ENCODE results near the gene KRTDAP. TPM values are rescaled to one million over a fixed set of nuclear protein-coding genes. Genes with fewer than 3 reads are reported as not detected.
A peak's percentile ranks its signal among the peaks of the same experiment; 100 is the strongest.

The KRTDAP gene
- total and polyA plus RNA-seq, 9 donors, result 0.54 to 1.6 (median 0.75) TPM; not detected in 4

DNA sequence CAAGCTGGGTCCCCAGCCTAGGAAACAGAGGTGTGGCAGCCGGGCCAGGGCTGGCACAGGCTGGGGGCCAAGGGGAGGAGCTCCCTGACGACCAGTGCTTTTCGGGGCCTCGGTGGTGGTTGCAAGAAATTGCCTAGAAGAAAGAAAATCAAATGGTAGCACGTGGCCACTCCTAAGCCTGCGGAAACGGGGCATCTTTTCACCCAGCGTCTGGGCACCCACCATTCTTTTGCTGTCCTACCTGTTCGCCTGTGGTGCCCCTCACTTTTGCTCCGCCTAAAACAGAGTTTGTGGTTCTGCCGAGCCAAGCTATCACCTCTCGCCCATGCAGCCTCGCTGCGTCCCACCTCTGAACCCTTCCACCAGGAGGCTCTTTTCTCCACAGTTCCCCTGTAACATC is 7.1 kb upstream of the KRTDAP start:
- WGBS, 3 donors, result 73 to 78% (median 75%) methylated on average over 14 of the region's 14 CpGs
- Histone ChIP-seq H3K36me3 (no peaks in the 10 kb centered on the region), H3K4me1 (ENCODE audit: insufficient read depth) (no peaks in the 10 kb centered on the region), H3K27ac (no peak overlapping the region), H3K27me3 (no peaks in the 10 kb centered on the region), H3K4me3 (no peak overlapping the region), H3K9me3 (no peaks in the 10 kb centered on the region)
- intact Hi-C loops (cut with DNase I), result loop anchor here (5.0 to 10.0 kb wide), 3 partner anchors 143 to 153 kb away; partner anchors contain the start of genes FFAR1 (in 1 of the 4) and FFAR3 (in 1 of the 4)
- DNase-seq, result no peak
- TF ChIP-seq POLR2A (IDR thresholded peaks at IDR 0.05) (no peak), CTCF (IDR thresholded peaks at IDR 0.05) (no peak), EP300 (IDR thresholded peaks at IDR 0.05) (no peak)

- H3K27ac ChIP-seq, result no peak overlapping the region
- 21 to 22% (median 22%) methylated on average over 30 of the region's 30 CpGs for WGBS, 3 donors
- intact Hi-C loops (cut with DNase I), result loop anchor here (5.0 to 10.0 kb wide), 3 partner anchors 141 to 151 kb away; partner anchors contain the start of genes FFAR1 (in 1 of the 4) and FFAR3 (in 1 of the 4)
- no peaks in the 10 kb centered on the region for H3K36me3 ChIP-seq
- H3K9me3 ChIP-seq, result no peaks in the 10 kb centered on the region
- TF ChIP-seq CTCF (IDR thresholded peaks at IDR 0.05), result peak; percentile 89 to 95 (median 91)
- TF ChIP-seq POLR2A (IDR thresholded peaks at IDR 0.05), result no peak
- no peak overlapping the region for H3K4me3 ChIP-seq
- no peaks in the 10 kb centered on the region for H3K4me1 ChIP-seq (ENCODE audit: insufficient read depth)
- H3K27me3 ChIP-seq, result no peaks in the 10 kb centered on the region
- peak; percentile 58 to 76 (median 70) for DNase-seq
These were observed 5.1 kb upstream of the KRTDAP start for GRCh38 chr19:35495107-35496064.

GRCh38 chr19:35493971-35494370 is 3.7 kb upstream of the KRTDAP start:
- no peak overlapping the region for H3K4me3 ChIP-seq
- no peaks in the 10 kb centered on the region for H3K9me3 ChIP-seq
- 74 to 81% (median 74%) methylated on average over 9 of the region's 9 CpGs for WGBS, 3 donors
- intact Hi-C loops (cut with DNase I), result loop anchor here in 3 of 4 donors (5.0 to 10.0 kb wide), 3 partner anchors 139 to 222 kb away; partner anchors contain the start of genes FFAR1 (in 1 of the 3) and FFAR3 (in 1 of the 3)
- TF ChIP-seq EP300 (IDR thresholded peaks at IDR 0.05) (no peak), CTCF (IDR thresholded peaks at IDR 0.05) (no peak), POLR2A (IDR thresholded peaks at IDR 0.05) (no peak)
- no peak for DNase-seq
- H3K27ac ChIP-seq, result no peak overlapping the region
- H3K27me3 ChIP-seq, result no peaks in the 10 kb centered on the region
- no peaks in the 10 kb centered on the region for H3K36me3 ChIP-seq
- H3K4me1 ChIP-seq (ENCODE audit: insufficient read depth), result no peaks in the 10 kb centered on the region

DNA sequence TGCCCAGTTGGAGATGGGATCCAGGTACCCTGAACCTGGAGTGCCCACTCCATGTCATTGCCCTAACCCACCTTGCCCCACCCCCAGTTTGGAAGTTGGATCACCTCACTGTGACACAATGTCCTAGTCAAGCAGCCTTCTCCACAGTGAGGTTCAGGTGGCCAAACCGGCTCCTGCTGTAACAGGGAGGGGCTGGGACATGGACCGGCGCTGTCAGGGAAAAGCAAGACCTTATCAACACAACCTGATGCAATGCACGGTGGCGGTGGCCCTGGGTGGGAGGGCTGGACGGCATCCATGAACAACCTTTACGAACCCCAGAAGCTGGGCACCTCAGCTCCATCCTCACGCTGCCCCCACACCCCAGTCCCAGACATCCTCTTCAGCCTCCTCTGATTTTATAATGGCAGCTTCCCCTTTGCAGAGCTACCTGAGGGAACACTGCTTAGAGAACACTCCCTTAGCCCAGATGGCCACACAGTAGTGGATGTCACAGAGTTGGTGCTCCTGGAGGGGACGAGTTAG is 1.6 kb upstream of the KRTDAP start:
- Histone ChIP-seq H3K36me3 (no peaks in the 10 kb centered on the region), H3K4me1 (ENCODE audit: insufficient read depth) (no peaks in the 10 kb centered on the region), H3K27ac (no peak overlapping the region), H3K4me3 (no peak overlapping the region), H3K9me3 (no peaks in the 10 kb centered on the region), H3K27me3 (no peaks in the 10 kb centered on the region)
- intact Hi-C loops (cut with DNase I), result loop anchor here in 3 of 4 donors (5.0 to 10.0 kb wide), 3 partner anchors 137 to 220 kb away; partner anchors contain the start of genes FFAR1 (in 1 of the 3) and FFAR3 (in 1 of the 3)
- WGBS, 3 donors, result 88 to 92% (median 88%) methylated on average over 9 of the region's 9 CpGs
- no peak for DNase-seq
- TF ChIP-seq EP300 (IDR thresholded peaks at IDR 0.05), result no peak
- TF ChIP-seq CTCF (IDR thresholded peaks at IDR 0.05), result no peak
- no peak for TF ChIP-seq POLR2A (IDR thresholded peaks at IDR 0.05)
